ENCODE data around the gene IPO4.
"Not testable (repeated sequence)": the region's sequence is repeated elsewhere in the genome, so short reads cannot be mapped to it uniquely, and the experiment has no call there.

Gene IPO4

DNA sequence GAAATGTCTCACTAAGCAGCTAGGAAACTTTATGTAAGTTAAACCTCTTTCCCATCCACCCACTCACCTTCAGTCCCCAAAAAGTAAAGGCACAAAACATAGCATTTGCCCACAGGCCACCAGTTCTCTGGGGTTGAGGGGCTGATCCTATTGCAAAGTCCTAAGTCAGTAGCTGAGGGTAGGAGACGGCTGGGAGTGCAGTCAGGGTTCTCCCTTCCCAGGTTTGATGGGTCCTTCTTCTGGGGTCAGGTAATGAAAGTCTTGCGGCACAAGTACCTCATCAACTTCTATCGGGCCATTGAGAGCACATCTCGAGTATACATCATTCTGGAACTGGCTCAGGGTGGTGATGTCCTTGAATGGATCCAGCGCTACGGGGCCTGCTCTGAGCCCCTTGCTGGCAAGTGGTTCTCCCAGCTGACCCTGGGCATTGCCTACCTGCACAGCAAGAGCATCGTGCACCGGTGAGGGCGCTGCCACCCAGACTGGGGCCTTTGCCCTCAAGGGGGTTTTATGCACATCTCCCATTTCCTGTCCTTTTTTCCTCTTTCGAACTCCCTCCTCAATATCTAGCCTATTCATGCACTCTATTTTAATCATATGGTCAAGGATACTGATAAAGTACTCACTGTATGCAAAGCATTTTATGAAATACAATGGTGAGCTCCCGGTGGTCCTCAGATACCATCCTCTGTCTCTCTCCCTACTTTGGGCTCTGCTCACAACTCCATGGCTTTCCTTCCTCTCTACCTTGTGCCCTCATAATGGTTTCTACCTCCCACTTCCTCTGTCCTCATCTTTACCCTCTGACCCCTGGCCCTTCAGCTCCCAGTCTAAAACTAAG is 17.9 kb upstream of the IPO4 start:
- H3K4me3 ChIP-seq (ENCODE audit: control insufficient read depth, low read depth, low read length): no peak overlapping the region
- DNase-seq (ENCODE audit: low read depth): no peak
- TF ChIP-seq, protein P1, sequence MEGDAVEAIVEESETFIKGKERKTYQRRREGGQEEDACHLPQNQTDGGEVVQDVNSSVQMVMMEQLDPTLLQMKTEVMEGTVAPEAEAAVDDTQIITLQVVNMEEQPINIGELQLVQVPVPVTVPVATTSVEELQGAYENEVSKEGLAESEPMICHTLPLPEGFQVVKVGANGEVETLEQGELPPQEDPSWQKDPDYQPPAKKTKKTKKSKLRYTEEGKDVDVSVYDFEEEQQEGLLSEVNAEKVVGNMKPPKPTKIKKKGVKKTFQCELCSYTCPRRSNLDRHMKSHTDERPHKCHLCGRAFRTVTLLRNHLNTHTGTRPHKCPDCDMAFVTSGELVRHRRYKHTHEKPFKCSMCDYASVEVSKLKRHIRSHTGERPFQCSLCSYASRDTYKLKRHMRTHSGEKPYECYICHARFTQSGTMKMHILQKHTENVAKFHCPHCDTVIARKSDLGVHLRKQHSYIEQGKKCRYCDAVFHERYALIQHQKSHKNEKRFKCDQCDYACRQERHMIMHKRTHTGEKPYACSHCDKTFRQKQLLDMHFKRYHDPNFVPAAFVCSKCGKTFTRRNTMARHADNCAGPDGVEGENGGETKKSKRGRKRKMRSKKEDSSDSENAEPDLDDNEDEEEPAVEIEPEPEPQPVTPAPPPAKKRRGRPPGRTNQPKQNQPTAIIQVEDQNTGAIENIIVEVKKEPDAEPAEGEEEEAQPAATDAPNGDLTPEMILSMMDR (conservative IDR thresholded peaks at IDR 0.05; ENCODE audit: control insufficient read depth, insufficient read depth, low read depth, low read length): no peak

DNA sequence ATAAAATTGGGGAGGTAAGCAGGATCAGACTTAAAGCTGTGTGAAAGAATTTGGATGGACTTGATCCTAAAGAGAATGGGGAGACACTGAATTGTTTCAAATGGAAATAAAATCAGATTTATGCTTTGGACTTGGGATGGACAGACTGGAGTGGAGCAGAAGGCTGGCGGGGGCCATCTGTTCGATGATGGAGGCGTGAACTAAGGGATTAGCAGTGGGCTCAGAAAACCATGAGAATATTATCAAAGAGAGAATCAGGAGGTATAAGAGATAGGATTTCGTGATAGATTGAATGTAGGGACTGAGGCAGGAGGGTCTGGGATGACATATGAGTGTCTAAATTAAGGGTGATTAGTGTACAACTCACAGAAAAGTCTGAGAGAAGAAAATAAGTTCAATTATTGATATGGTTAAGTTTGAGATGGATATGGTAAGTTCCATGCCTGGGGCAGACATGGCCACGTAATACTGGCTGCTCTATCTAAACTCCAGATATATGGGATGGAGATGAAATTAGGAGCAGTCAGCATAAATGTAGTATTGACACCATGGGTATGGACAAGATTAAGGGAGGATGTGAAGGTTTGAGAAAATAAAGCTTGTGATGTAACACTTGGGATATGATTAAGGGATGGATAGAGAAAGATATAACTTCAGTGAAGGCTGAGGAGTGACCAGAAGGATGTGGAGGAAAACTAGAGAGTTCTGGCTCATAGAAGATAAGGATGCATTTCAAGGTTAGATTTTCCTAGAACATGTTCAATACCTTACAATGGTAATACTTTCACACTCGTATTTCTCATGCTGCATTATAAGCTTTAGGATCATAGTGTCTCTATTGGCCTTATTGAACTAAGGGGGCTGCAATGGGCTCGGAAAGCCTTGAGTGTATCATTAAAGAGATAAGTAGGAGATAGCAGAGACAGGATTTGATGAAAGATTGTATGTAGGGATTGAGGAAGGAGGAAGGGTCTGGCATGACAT is 15.8 kb upstream of the IPO4 start:
- DNase-seq (ENCODE audit: low read depth): no peak
- TF ChIP-seq, protein P1 (conservative IDR thresholded peaks at IDR 0.05; ENCODE audit: control insufficient read depth, insufficient read depth, low read depth, low read length): no peak
- no peak overlapping the region for H3K4me3 ChIP-seq (ENCODE audit: control insufficient read depth, low read depth, low read length)

- not testable (repeated sequence) for DNase-seq (ENCODE audit: low read depth); H3K4me3 ChIP-seq (ENCODE audit: control insufficient read depth, low read depth, low read length)
These were observed 14.8 kb upstream of the IPO4 start for GRCh38 chr14:24203249-24203886.

- DNase-seq (ENCODE audit: low read depth); H3K4me3 ChIP-seq (ENCODE audit: control insufficient read depth, low read depth, low read length): not testable (repeated sequence)
These were observed 13.9 kb upstream of the IPO4 start for GRCh38 chr14:24202538-24202937.

- no peak overlapping the region for H3K4me3 ChIP-seq (ENCODE audit: control insufficient read depth, low read depth, low read length)
- no peak for DNase-seq (ENCODE audit: low read depth)
- TF ChIP-seq, protein P1 (conservative IDR thresholded peaks at IDR 0.05; ENCODE audit: control insufficient read depth, insufficient read depth, low read depth, low read length): no peak
These were observed 10.4 kb upstream of the IPO4 start for GRCh38 chr14:24198814-24199524.

GRCh38 chr14:24197056-24197450 is 8.4 kb upstream of the IPO4 start:
- TF ChIP-seq, protein P1 (conservative IDR thresholded peaks at IDR 0.05; ENCODE audit: control insufficient read depth, insufficient read depth, low read depth, low read length): no peak
- no peak overlapping the region for H3K4me3 ChIP-seq (ENCODE audit: control insufficient read depth, low read depth, low read length)

More at GRCh38 chr14:24197056-24197450, 8.4 kb upstream of the IPO4 start:
- DNase-seq (ENCODE audit: low read depth): no peak
